ENCODE data around the gene GRM5. TPM values are rescaled to one million over a fixed set of nuclear protein-coding genes. Genes with fewer than 3 reads are reported as not detected.

The GRM5 gene
- total RNA-seq, 4 donors from 2014 or later: not detected

DNA sequence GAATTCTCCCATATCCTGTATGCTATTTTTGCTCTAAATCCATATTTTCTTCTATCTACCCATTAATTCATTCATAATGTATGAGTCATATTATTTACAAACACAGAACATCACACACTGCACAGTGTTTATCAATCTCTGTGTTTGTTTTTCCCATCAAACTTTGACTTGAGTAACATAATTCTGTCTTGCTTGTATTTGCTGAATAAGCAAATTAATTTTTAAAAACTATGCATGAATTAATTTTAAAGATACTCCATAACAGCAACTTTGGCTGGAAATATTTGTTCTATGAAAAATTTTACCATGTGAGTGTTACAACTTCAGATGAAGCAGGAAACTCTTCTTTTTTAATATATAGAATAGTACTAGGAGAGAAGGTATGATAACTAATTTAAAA lies 275.6 kb downstream of the GRM5 start:
- Histone ChIP-seq H3K27me3 (no peaks in the 10 kb centered on the region), H3K36me3 (no peaks in the 10 kb centered on the region), H3K4me1 (no peaks in the 10 kb centered on the region), H3K4me3 (no peak overlapping the region), H3K9me3 (no peaks in the 10 kb centered on the region), H3K27ac (no peak overlapping the region)
- TF ChIP-seq EP300 (IDR thresholded peaks at IDR 0.05) (no peak), CTCF (IDR thresholded peaks at IDR 0.05) (no peak), POLR2AphosphoS5 (IDR thresholded peaks at IDR 0.05) (no peak), POLR2A (IDR thresholded peaks at IDR 0.05) (no peak)
- ATAC-seq: no peak

- WGBS, 2 donors (ENCODE audit: low coverage in 1 of 2): 48 to 59% methylated on average over 4 of the region's 4 CpGs
- Histone ChIP-seq H3K36me3 (no peaks in the 10 kb centered on the region), H3K27ac (no peak overlapping the region), H3K27me3 (no peaks in the 10 kb centered on the region), H3K9me3 (peaks cover 0 to 4% (median 0%) of the 10 kb centered on the region in 3 donors), H3K4me3 (no peak overlapping the region), H3K4me1 (no peaks in the 10 kb centered on the region)
- no peak for TF ChIP-seq POLR2A (IDR thresholded peaks at IDR 0.05)
- no peak for TF ChIP-seq EP300 (IDR thresholded peaks at IDR 0.05)
- TF ChIP-seq CTCF (IDR thresholded peaks at IDR 0.05): no peak
- no peak for TF ChIP-seq POLR2AphosphoS5 (IDR thresholded peaks at IDR 0.05)
- no peak for ATAC-seq
These were observed 286.2 kb downstream of the GRM5 start for GRCh38 chr11:88779577-88779976.

DNA sequence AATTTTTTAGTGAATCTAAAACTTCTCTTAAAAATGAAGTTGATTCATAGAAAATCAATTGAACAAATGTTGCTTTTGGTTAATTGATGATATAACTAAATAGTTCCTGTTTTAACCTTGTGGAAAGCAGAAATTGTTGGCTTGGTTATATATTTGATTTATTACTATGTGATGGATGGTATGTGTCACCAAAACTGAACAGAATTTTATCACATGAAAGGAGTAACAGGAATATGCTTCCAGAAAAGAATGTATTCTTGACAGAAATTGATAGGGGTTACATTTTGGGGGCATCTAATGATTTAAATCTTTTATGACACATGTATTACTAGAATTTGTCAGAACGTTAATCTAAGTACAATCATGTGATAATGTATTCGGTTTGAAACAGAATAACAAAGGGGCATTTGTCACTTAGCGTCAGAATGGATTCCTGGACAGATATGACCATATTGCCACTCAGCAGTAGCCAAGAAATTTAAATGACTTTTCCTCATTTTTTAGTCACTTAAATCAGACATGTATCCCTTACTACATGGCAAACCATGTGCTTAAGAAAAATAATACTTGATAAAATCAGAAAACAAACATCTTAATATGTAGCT lies 295.2 kb downstream of the GRM5 start:
- H3K36me3 ChIP-seq: no peaks in the 10 kb centered on the region
- ATAC-seq: no peak

GRCh38 chr11:88744140-88744539 lies 321.6 kb downstream of the GRM5 start:
- TF ChIP-seq EP300 (IDR thresholded peaks at IDR 0.05) (no peak), POLR2AphosphoS5 (IDR thresholded peaks at IDR 0.05) (no peak), POLR2A (IDR thresholded peaks at IDR 0.05) (no peak), CTCF (IDR thresholded peaks at IDR 0.05) (no peak)
- H3K27me3 ChIP-seq: no peaks in the 10 kb centered on the region
- no peaks in the 10 kb centered on the region for H3K9me3 ChIP-seq
- WGBS, 2 donors (ENCODE audit: low coverage in 1 of 2): 58 to 84% methylated on average over 4 of the region's 4 CpGs
- no peaks in the 10 kb centered on the region for H3K36me3 ChIP-seq
- H3K4me3 ChIP-seq: no peak overlapping the region
- no peak for ATAC-seq
- no peaks in the 10 kb centered on the region for H3K4me1 ChIP-seq
- H3K27ac ChIP-seq: no peak overlapping the region

More for the DNA sequence above, 295.2 kb downstream of the GRM5 start:
- no peaks in the 10 kb centered on the region for H3K27me3 ChIP-seq
- H3K4me1 ChIP-seq: no peaks in the 10 kb centered on the region
- no peaks in the 10 kb centered on the region for H3K9me3 ChIP-seq
- no peak overlapping the region for H3K4me3 ChIP-seq
- no peak for TF ChIP-seq POLR2A (IDR thresholded peaks at IDR 0.05)
- H3K27ac ChIP-seq: no peak overlapping the region
- WGBS, 2 donors (ENCODE audit: low coverage in 1 of 2): 38 to 43% methylated on average over 3 of the region's 3 CpGs

DNA sequence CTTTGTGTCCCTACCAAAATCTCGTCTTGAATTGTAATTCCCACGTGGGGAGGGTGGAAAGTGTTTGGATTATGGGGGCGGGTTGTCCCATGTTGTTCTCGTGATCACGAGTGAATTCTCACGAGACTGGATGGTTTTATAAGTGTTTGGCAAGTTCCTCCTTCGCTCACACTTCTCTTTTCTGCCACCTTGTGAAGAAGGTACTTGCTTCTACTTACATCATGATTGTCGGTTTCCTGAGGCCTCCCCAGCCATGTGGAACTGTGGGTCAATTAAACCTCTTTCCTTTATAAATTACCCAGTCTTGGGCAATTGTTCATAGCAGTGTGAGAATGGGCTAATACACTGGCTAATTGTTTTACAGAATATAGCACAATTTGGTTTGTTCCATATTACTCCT lies 326.3 kb downstream of the GRM5 start:
- no peak for TF ChIP-seq CTCF (IDR thresholded peaks at IDR 0.05)
- no peak for TF ChIP-seq POLR2A (IDR thresholded peaks at IDR 0.05)
- no peak for TF ChIP-seq EP300 (IDR thresholded peaks at IDR 0.05)
- TF ChIP-seq POLR2AphosphoS5 (IDR thresholded peaks at IDR 0.05): no peak
- Histone ChIP-seq H3K27ac (no peak overlapping the region), H3K9me3 (no peaks in the 10 kb centered on the region), H3K4me1 (no peaks in the 10 kb centered on the region), H3K27me3 (no peaks in the 10 kb centered on the region), H3K36me3 (no peaks in the 10 kb centered on the region), H3K4me3 (no peak overlapping the region)
- WGBS, 2 donors (ENCODE audit: low coverage in 1 of 2): 75 to 85% methylated on average over 4 to 8 of the region's 8 CpGs
- ATAC-seq: no peak
